Measurements from ENCODE around the gene CSNK1G2.

The CSNK1G2 gene

GRCh38 chr19:1920644-1921043 lies 20.3 kb upstream of the CSNK1G2 start:
- no peak for DNase-seq

GRCh38 chr19:1921326-1921725 lies 19.6 kb upstream of the CSNK1G2 start:
- DNase-seq, result no peak

GRCh38 chr19:1921825-1922224 lies 19.1 kb upstream of the CSNK1G2 start:
- no peak for DNase-seq

- no peak for DNase-seq
These were observed 18.2 kb upstream of the CSNK1G2 start for GRCh38 chr19:1922803-1923202.

GRCh38 chr19:1923319-1923718 lies 17.7 kb upstream of the CSNK1G2 start:
- no peak for DNase-seq

GRCh38 chr19:1924320-1924961 lies 16.5 kb upstream of the CSNK1G2 start:
- no peak for DNase-seq

GRCh38 chr19:1925544-1925943 lies 15.4 kb upstream of the CSNK1G2 start:
- DNase-seq, result no peak

GRCh38 chr19:1929021-1929742 lies 11.8 kb upstream of the CSNK1G2 start:
- peak in 1 of 2 experiments; percentile 61 for DNase-seq

- no peak for DNase-seq
These were observed 9.5 kb upstream of the CSNK1G2 start for GRCh38 chr19:1931445-1931844.

- no peak for DNase-seq
These were observed 8.6 kb upstream of the CSNK1G2 start for GRCh38 chr19:1932395-1932794.

GRCh38 chr19:1933244-1933643 lies 7.7 kb upstream of the CSNK1G2 start:
- no peak for DNase-seq

- no peak for DNase-seq
These were observed 7.0 kb upstream of the CSNK1G2 start for GRCh38 chr19:1933942-1934341.

GRCh38 chr19:1935484-1936208 lies 5.3 kb upstream of the CSNK1G2 start:
- DNase-seq, result no peak

GRCh38 chr19:1936430-1936829 lies 4.5 kb upstream of the CSNK1G2 start:
- DNase-seq, result no peak

GRCh38 chr19:1936916-1937610 lies 3.9 kb upstream of the CSNK1G2 start:
- DNase-seq, result no peak

- DNase-seq, result no peak
These were observed 2.9 kb upstream of the CSNK1G2 start for GRCh38 chr19:1938071-1938470.

- peak in 1 of 2 experiments; percentile 8 for DNase-seq
These were observed 1.3 kb downstream of the CSNK1G2 start for GRCh38 chr19:1942078-1942933.

- no peak for DNase-seq
These were observed 2.1 kb downstream of the CSNK1G2 start for GRCh38 chr19:1942934-1943555.

- no peak for DNase-seq
These were observed 2.7 kb downstream of the CSNK1G2 start for GRCh38 chr19:1943661-1944087.

- no peak for DNase-seq
These were observed 3.3 kb downstream of the CSNK1G2 start for GRCh38 chr19:1944088-1944915.
